HL-60 (cell line): ENCODE measurements around the gene MGAT5B.

Experiments
- CTCF ChIP-seq: IDR thresholded peaks from one replicate; pipeline ENCODE4 v1.5.1; 2011; ENCODE audit warnings: low read length, control low read depth, inconsistent platforms; ENCODE audit not compliant: insufficient read depth
- GABPA ChIP-seq: IDR thresholded peaks from 2 replicates; pipeline ENCODE4 v1.6.1; 2012; ENCODE audit warnings: low read depth
- POLR2AphosphoS5 ChIP-seq: IDR thresholded peaks from 2 replicates; pipeline ENCODE4 v1.6.1; 2012; ENCODE audit warnings: low read depth
- REST ChIP-seq: IDR thresholded peaks from 2 replicates; pipeline ENCODE4 v1.6.1; 2012; ENCODE audit warnings: low read depth; ENCODE audit not compliant: insufficient replicate concordance
- SPI1 ChIP-seq: IDR thresholded peaks from 2 replicates; pipeline ENCODE4 v1.6.1; 2012; ENCODE audit warnings: low read depth, mild to moderate bottlenecking, borderline replicate concordance

GRCh38 chr17:76888661-76889060 lies 20.5 kb downstream of the MGAT5B start:
- TF ChIP-seq CTCF = no peak
- TF ChIP-seq REST = no peak
- no peak for TF ChIP-seq GABPA
- TF ChIP-seq SPI1 = no peak
- TF ChIP-seq POLR2AphosphoS5 = no peak
